Measurements from ENCODE around the gene EIF4B.

EIF4B gene

GRCh38 chr12:53059434-53060063 is 53.3 kb downstream of the EIF4B start:
- DNase-seq (ENCODE audit: low spot score), result no peak

GRCh38 chr12:53060064-53060720 is 53.9 kb downstream of the EIF4B start:
- DNase-seq (ENCODE audit: low spot score), result no peak

GRCh38 chr12:53060721-53061276 is 54.5 kb downstream of the EIF4B start:
- DNase-seq (ENCODE audit: low spot score), result no peak

- no peak for DNase-seq (ENCODE audit: low spot score)
These were observed 55.3 kb downstream of the EIF4B start for GRCh38 chr12:53061404-53062010.

GRCh38 chr12:53062011-53062961 is 56.0 kb downstream of the EIF4B start:
- no peak for DNase-seq (ENCODE audit: low spot score)

GRCh38 chr12:53062977-53063707 is 56.9 kb downstream of the EIF4B start:
- no peak for DNase-seq (ENCODE audit: low spot score)

GRCh38 chr12:53063708-53064612 is 57.7 kb downstream of the EIF4B start:
- no peak for DNase-seq (ENCODE audit: low spot score)

GRCh38 chr12:53064613-53065436 is 58.6 kb downstream of the EIF4B start:
- no peak for DNase-seq (ENCODE audit: low spot score)

- no peak for DNase-seq (ENCODE audit: low spot score)
These were observed 59.2 kb downstream of the EIF4B start for GRCh38 chr12:53065470-53065869.

GRCh38 chr12:53065975-53066931 is 60.0 kb downstream of the EIF4B start:
- DNase-seq (ENCODE audit: low spot score), result peak; percentile 84

- DNase-seq (ENCODE audit: low spot score), result no peak
These were observed 61.1 kb downstream of the EIF4B start for GRCh38 chr12:53067074-53067992.

GRCh38 chr12:53067993-53068770 is 61.9 kb downstream of the EIF4B start:
- no peak for DNase-seq (ENCODE audit: low spot score)

- DNase-seq (ENCODE audit: low spot score), result no peak
These were observed 62.7 kb downstream of the EIF4B start for GRCh38 chr12:53068811-53069585.

GRCh38 chr12:53069621-53070410 is 63.6 kb downstream of the EIF4B start:
- DNase-seq (ENCODE audit: low spot score), result no peak
